HUDEP-2 (cell line): ENCODE measurements around the gene LRCOL1.

Source experiments
- DNase-seq, 76 experiments: peaks; one replicate each; lab custom pipeline; 2025; ENCODE audit not compliant: unreplicated experiment in 76 of 76; lab: John Stamatoyannopoulos, UW

LRCOL1 gene

DNA sequence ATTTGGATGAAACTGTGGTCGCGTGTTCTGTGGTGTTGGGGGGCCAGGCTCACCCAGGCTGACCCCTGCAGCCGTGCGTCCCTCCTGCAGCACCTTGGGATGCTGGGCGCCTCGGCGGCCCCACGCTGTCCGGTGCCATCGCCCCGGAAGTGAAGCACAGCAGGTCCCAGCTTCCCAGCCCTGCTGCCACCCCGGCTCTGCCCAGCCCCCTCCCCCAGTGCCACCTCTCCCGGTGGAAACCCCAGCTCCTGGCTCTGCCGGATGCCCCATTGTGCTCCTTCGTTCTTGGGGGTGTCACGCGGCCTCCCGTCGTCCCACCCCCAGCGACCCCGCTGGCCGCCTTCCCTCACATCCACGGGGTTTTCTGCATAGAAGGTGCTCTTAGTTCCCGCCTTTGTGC is 25.2 kb downstream of the LRCOL1 start:
- DNase-seq = no peak

DNA sequence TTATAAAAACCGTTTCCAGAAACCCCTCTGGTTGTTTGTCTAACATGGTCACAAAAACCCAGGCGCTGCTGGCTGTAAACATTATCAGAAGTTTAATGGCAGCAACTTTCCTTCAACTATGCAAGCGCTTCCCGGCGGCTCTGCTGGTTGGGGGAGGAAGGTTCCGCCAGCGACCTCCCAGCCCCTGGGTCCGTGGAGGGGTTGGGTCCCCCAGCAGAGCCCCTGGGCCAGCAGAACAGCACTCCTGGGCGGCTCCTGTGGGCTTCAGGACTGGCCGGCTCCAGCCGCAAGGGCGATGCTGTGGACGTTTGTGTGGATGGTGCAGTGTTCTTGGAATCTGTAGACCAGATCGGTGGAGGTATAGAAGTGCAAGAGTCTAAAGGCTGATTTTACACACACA is 26.0 kb downstream of the LRCOL1 start:
- DNase-seq = no peak

DNA sequence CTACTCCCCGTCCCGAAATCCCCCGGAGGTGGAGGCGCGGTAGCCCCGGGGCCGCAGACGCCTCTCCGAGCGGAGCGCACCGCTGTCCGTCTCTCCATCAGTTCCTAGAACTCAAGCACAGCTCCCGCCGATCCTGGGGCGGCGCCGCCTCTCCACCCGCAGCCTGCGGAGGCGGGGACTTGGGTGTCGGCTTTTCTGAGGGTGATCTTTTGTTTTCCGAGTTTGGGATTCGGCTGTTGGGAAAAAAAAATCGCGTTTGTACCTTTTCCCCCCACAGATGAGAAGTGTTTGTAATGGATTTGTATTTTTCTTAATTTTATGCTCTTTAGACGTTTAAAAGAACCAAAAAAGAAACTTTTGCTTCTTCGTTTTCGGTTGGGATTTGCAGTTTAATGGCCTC is 26.6 kb downstream of the LRCOL1 start:
- no peak for DNase-seq

DNA sequence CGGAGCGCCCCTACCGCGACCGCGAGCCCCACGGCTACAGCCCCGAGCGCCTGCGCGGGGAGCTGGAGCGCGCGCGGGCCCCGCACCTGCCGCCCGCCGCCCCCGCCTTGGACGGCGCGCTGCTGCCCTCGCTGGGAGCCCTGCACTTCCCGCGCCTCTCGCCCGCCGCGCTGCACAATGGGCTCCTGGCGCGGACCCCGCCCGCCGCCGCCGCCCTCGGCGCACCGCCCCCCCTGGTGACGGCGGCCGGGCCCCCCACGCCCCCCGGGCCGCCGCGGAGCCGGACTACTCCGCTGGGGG is 27.0 kb downstream of the LRCOL1 start:
- no peak for DNase-seq

DNA sequence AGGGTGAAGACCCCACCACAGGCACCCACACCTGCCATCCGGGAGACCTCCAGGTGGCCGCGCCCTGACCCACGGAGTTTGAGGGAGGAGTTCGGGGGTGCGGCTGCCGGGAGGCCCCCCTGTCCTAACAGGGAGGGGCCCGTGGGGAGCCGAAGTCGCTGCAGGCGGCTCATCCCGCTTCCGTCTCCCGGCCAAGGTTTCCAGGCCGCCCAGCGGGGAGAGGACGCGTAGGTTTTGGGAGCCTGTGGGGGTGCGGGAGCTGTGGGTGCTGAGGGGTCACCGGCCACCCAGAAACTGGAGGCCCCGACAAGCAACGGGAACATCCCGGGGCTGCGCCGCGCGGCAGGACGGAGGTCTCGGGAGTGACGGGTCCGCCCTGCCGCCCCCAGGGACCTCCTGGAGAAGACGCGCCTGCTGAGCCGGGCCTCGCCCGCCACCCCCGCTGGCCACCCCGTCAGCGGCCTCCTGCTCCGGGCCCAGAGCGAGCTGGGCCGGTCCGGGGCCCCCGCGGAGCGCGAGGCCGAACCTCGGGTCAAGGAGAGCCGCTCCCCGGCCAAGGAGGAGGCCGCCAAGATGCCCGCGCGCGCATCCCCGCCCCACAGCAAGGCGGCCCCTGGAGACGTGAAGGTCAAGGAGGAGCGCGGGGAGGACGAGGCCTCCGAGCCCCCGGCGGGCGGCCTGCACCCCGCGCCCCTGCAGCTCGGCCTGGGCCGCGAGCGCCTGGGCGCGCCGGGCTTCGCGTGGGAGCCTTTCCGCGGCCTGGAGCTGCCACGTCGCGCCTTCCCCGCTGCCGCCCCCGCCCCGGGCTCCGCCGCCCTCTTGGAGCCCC is 27.6 kb downstream of the LRCOL1 start:
- no peak for DNase-seq

DNA sequence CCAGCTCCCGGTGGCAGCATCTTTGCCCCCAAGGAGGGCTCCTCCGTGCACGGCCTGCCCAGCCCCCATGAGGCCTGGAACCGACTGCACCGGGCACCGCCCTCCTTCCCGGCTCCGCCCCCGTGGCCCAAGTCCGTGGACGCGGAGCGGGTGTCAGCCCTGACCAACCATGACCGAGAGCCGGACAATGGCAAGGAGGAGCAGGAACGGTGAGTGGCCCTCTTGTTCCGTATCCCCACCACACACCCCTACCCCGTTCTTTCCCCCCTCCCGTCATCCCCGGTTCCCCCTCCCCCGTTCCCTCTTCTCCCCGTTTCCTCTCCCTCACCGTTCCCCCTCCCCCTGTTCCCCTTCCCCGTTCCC is 28.3 kb downstream of the LRCOL1 start:
- DNase-seq = no peak

DNA sequence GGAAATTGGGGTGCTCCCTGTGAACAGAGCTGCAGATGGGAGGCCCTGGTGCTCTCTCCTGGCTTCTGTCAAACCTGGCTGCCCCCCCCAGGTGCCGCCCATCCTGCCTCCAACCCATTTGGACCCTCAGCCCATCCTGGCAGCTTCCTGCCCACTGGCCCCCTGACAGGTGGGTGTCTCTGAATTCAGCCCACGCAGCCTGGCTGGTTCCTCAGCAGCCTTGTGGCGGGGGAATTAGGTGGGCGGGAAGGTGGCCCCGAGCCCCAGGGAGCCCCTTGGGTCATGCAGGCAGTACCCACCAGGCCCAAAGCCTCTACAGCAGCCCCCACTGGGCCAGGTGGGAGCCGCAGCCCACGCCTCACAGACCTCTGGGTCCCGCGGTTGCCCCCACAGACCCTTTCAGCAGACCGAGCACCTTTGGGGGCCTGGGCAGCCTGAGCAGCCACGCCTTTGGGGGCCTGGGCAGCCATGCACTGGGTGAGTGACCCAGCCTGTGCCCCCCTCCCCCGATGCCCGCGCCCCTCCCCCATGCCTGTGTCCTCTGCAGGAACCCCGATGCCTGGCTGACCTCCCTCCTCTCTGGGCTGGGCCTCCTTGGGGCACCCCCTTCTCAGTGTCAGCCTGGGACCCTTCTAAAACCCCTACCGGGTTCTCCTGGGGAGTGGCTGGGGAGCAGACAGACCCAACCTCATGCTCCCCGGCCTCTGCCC is 28.9 kb downstream of the LRCOL1 start:
- DNase-seq = no peak

DNA sequence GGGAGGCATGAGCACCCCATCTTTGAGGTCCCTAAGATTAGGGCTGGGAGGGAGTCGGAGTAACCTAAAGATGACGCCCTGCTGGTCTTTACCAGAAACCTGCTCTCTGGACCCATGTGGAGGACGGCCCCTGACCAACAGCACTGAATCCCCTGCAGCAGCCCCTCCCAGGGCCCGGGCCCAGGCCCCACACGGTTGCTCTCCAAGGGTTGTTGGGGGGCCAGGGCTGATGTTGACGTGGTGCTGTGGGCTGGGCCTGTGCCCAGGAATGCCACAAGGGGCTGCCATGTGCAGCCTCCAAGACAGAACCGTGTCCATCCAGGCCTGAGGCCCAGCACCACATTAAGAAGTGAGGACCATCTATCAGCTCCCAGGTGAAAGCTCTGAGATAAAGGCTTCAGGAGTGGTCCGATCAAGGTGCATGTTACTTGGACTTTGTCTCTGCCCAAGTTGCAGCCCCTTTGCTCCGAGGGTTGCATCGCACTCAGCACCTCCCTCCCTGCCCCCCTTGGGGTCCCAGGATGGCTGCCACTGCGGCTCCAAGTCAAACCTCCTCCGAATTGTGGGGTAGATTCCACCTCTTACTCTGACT is 29.6 kb downstream of the LRCOL1 start:
- no peak for DNase-seq

DNA sequence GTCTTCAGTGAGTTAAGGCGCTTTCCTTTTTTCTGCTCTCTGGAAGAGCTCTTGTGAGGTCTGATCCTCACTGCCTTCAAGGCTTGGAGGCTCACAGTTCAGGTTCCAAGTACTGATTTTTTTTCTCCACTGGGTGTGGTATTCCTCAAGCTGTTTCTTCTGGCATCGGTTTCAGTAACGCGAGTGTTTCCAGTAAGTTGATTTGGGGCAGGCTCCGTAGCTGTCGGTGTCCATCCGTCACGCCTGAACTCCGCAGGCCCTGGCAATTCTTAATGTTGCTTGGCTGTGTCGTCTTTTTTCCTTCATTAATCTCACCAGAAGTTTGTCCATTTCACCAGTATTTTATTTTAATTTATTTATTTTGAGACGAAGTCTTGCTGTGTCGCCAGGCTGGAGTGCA is 30.6 kb downstream of the LRCOL1 start:
- no peak for DNase-seq

DNA sequence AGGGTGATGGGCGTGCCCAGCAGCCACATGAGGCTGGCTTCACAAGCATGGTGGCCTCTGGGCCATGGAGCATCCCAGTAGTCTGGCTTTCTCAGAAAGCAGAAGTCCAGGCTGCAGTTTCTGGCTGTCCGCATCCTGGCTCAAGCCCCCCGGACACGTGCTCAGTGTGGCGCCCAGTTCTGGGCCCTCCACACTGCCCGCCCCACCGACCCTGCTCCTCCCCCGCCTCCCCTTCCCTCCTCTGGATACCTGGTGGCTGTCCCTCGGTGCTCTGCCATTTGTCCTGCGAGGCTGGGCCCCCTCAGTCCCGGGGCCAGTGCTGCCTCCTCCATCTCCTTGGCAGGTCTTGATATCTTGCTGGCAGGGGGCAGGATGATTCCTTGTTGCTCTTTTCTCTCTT is 31.6 kb downstream of the LRCOL1 start:
- no peak for DNase-seq

DNA sequence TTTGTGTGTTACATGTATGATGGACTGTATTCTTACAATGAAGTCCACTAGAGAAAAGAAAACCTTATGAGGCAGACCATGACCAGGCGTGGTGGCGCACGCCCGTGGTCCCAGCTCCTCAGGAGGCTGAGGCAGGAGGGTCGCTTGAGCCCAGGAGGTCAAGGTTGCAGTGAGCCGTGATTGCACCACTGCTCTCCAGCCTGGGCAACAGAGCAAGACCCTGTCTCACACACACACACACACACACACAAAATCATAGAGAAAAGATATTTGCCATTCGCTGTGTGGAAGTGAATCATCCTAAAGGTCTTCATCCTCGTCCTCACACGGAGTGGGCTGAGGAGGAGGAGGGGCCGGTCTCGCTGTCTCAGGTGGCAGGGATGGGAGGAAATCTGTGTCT is 32.3 kb downstream of the LRCOL1 start:
- DNase-seq = no peak

DNA sequence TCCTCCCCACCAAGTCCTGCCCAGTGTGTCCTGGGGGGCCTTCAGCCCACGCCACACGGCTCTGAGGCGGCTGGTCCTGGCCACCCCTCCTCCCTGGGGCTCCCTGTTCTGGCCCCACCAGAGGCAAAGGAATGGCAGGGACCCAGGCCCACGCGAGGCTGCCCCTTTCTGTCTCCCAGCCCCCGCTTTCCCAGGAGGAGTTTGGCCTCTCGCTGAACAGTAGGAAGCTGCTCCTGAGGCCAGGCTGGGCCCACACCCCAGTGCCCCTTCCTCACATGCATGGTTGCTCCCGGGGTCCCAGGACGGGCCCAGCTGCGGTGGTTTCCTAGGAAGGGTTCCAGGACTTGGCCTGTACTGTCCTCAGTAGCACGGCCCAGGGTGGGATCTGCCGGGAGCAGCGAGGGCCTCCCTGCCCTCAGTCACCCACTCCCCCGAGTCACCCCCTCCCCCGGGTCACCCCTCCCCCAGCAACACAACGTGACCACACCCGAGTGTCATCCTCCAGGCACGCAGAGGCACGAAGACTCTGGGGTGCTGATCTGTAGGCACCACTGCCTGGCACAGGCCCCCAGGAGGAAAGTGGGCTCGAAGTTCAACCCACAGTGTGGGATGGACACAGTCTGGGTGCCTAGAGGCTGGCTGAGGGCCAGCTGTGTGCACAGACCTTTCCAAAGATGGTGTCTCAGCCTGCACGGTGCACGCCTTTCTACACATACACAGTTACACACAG is 33.0 kb downstream of the LRCOL1 start:
- no peak for DNase-seq

DNA sequence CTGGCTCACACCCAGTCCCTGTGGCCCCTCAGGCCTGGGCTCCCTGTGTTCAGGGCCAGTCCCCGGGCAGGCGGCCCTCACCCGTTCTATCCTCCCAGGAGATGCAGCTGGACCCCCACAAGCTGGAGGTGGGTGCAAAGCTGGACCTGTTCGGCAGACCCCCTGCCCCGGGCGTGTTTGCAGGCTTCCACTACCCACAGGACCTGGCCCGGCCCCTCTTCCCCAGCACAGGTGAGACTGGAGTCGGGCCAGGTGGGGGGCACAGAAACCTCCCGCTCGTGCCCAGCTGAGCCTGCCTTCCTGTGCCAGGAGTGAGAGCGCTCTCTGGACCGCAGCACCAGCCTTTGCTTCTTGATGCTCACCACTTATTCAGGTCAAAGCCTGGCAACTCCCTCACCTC is 33.7 kb downstream of the LRCOL1 start:
- no peak for DNase-seq

DNA sequence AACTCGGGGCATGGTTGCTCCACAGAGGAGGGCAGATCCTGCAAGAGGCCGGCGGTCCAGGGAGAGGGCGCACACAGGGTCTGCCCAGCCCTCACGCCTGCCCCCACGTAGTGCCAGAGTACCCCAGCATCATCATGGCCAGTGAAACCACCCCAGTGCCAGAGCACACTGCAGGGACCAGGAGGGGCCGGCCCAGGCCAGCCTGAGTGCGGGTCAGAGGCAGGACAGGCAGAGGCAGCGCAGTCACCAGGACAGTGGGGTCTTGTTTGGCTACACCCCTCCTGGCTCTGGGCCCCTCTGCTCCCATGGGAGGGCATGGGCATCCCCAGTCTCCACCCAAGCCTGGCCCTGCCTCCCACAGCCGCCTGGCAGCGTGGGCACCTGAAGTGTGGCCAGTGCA is 34.7 kb downstream of the LRCOL1 start:
- DNase-seq = no peak

DNA sequence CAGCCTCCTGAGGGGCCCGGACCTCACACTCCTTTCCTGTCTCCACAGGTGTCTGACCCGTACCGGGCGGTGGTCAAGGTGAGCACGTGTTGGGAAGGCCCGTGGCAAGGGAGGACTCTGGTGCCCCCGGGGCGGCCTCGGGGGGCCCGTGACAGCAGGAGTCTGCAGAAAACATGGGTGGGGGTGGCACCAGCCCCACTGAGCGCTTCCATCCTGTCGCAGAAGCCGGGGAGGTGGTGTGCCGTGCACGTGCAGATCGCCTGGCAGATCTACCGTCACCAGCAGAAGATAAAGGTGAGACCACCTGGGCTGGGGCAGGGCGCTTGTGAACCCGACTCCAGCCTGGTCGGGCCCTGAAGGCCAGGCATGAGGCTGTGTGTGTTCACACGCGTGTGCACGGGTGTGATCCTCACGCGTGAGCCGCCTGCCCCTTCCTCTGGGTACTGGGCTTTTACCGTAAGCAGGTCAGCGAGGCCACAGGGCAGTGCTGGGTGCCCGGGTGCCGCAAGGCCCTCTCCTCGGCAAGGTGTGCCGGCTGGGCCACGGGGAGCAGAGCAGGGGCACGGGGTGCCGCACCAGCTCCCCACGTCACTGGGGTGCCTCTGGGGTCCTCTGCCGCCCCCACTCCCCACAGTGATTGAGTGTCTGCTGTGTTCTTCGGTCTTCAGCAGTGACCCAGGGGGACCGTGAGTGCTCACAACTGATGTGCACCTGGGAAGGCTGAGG is 35.9 kb downstream of the LRCOL1 start:
- DNase-seq = no peak

DNA sequence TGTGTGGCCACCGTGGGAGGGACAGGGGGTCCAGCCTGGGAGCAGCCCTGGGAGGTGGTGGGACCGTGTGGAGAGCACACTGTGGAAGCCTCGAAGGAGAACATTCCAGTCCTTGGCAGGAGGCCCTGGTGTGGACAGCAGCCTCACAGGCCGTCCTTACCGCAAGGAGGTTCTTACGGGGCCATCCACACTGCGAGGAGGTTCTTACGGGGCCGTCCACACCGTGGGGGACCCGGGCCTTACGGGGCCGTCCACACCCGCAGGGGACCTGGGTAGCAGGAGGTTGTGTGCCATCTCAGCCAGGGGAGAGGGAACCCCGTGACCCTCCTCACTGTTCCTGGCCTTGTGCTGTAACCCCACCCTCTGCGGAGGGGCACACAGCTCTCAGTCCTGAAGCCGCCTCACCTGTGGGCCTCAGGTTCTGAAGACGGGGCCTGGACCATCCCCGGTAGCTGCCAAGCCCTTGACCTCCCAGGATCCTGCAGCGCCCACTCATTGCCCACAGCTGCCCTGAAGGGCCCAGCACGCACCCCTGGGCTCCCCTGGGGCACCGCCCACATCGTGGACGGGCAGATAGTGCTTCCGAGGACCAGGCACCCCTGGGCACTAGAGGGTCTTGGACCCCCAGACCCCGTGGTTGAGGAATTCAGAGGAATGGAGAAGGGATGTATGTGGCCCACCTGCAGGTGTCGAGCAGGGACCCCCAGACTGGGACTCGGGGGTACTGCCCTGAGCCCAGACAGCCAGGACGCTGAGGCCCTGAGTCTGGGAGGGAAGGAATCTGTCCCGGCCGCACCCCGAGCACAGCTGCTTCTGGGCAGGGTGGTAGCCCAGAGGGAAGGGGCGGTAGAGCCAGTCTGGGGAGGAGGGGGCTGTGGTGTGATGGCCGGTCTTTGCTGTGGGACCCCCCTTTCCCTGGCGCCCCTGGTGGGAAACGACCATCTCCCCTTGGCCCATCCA is 37.3 kb downstream of the LRCOL1 start:
- DNase-seq = no peak

DNA sequence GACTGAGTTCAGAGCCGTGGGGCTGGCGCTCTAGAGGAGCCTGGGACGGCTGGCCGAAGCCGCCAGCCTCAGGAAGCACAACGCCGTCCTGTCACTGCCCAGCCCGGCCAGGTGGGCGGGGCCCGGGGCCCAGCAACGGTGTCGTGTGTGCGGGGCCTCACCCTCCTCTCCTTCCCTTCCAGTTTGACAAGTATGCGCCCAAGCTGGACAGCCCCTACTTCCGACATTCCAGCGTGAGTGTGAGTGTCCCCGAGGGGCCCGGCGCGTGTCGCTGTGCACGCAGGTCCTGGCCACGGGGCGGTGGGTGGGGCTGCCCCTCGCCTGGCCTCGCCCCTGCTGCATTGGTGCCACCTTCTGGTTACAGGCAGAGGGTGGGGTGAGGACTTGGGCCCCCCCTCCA is 38.3 kb downstream of the LRCOL1 start:
- no peak for DNase-seq

DNA sequence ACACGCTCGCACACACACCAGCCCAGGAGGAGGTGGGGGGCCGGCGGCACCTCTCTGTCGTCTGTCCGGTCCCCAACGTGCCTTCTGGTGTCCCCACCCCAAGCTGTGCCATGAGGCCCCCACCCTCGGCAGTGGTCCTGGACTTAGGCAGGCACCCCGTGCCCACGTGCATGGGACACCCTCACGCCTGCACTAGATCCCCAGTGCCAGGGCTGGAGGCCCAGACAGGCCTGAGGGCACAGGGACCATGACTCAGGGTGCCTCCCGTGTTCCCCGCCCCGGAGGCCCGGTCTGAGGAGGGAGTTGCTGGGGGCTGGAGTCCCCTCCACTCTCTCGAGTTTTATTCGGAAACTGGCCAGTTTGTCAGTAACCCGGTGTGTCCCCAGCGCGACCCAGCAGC is 38.8 kb downstream of the LRCOL1 start:
- DNase-seq = no peak

DNA sequence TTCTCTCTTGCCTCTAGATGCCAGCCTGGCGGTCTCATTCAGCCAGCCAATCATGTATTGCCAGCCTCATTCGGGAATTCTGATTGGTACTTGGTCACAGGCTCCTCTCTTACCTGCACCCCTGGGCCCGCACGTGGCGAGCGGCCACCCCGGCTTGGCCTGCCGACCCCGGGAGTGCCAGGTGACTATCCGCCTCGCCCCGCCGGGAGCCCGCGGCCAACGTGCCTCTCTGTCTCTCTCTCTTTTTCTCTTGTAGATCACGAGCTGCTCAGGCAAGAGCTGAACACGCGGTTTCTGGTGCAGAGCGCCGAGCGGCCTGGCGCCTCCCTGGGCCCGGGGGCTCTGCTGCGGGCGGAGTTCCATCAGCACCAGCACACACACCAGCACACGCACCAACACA is 39.3 kb downstream of the LRCOL1 start:
- no peak for DNase-seq

DNA sequence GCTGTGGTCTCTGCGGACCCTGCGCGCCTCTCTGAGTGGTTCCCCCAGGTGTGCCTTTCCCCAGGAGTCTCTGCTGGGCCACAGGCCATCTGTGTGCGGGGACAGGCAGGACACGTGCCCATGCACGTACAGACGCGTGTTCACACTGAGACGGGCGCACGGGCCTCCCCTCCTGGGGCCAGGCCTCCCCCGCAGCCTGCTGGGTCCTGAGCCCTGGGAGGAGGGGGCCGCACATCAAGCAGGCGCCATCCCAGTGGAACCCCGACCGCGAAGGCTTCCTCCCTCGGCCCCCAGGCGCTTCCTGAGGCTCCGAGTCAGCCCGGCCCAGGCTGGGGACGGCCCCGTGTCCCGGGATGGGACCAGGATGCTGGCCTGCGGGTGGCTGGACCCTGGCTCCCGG is 39.7 kb downstream of the LRCOL1 start:
- DNase-seq = no peak
